Activated naive CD8-positive, alpha-beta T cell (primary cell): ENCODE data around the gene RETNLB.

Experiments used
- H3K27ac Mint-ChIP-seq: one replicate; pipeline ENCODE4 v1.8.0; 2021; ENCODE audit warnings: mixed read lengths
- H3K27me3 Mint-ChIP-seq: one replicate; pipeline ENCODE4 v1.8.0; 2021; ENCODE audit warnings: mixed read lengths
- H3K36me3 Mint-ChIP-seq: one replicate; pipeline ENCODE4 v1.8.0; 2021; ENCODE audit warnings: mixed read lengths
- H3K4me1 Mint-ChIP-seq: one replicate; pipeline ENCODE4 v1.8.0; 2021; ENCODE audit warnings: low read depth, mixed read lengths
- H3K4me3 Mint-ChIP-seq: one replicate; pipeline ENCODE4 v1.8.0; 2021; ENCODE audit warnings: mild to moderate bottlenecking, mixed read lengths
- H3K9me3 Mint-ChIP-seq: one replicate; pipeline ENCODE4 v1.8.0; 2021; ENCODE audit warnings: low read depth, mixed read lengths

Gene RETNLB

GRCh38 chr3:108722724-108723123 is 34.5 kb downstream of the RETNLB start:
- H3K36me3 Mint-ChIP-seq: peaks cover 5% of the 10 kb centered on the region
- H3K9me3 Mint-ChIP-seq: peaks cover 4% of the 10 kb centered on the region
- peaks cover 2% of the 10 kb centered on the region for H3K4me1 Mint-ChIP-seq
- H3K27me3 Mint-ChIP-seq: no peaks in the 10 kb centered on the region
- H3K27ac Mint-ChIP-seq: no peak overlapping the region
- H3K4me3 Mint-ChIP-seq: no peak overlapping the region

GRCh38 chr3:108719178-108719806 is 37.9 kb downstream of the RETNLB start:
- Mint-ChIP-seq H3K4me3 (no peak overlapping the region), H3K9me3 (peaks cover 4% of the 10 kb centered on the region), H3K36me3 (peaks cover 5% of the 10 kb centered on the region), H3K27me3 (no peaks in the 10 kb centered on the region), H3K27ac (no peak overlapping the region), H3K4me1 (peaks cover 2% of the 10 kb centered on the region)

GRCh38 chr3:108718454-108718853 is 38.8 kb downstream of the RETNLB start:
- H3K9me3 Mint-ChIP-seq: peaks cover 4% of the 10 kb centered on the region
- H3K27me3 Mint-ChIP-seq: no peaks in the 10 kb centered on the region
- H3K36me3 Mint-ChIP-seq: no peaks in the 10 kb centered on the region
- H3K4me3 Mint-ChIP-seq: no peak overlapping the region
- no peak overlapping the region for H3K27ac Mint-ChIP-seq
- H3K4me1 Mint-ChIP-seq: peaks cover 2% of the 10 kb centered on the region

- no peaks in the 10 kb centered on the region for H3K36me3 Mint-ChIP-seq
- H3K4me3 Mint-ChIP-seq: no peak overlapping the region
- no peak overlapping the region for H3K27ac Mint-ChIP-seq
- no peaks in the 10 kb centered on the region for H3K27me3 Mint-ChIP-seq
- no peaks in the 10 kb centered on the region for H3K4me1 Mint-ChIP-seq
- H3K9me3 Mint-ChIP-seq: no peaks in the 10 kb centered on the region
Measured at GRCh38 chr3:108713816-108714215, 43.4 kb downstream of the RETNLB start.

- H3K27me3 Mint-ChIP-seq: no peaks in the 10 kb centered on the region
- no peak overlapping the region for H3K4me3 Mint-ChIP-seq
- no peaks in the 10 kb centered on the region for H3K9me3 Mint-ChIP-seq
- no peaks in the 10 kb centered on the region for H3K36me3 Mint-ChIP-seq
- no peaks in the 10 kb centered on the region for H3K4me1 Mint-ChIP-seq
- H3K27ac Mint-ChIP-seq: no peak overlapping the region
Measured at GRCh38 chr3:108713009-108713516, 44.1 kb downstream of the RETNLB start.
